GM12878 (cell line): ENCODE data around the gene LAP3. TPM values are rescaled to one million over a fixed set of nuclear protein-coding genes. Genes with fewer than 3 reads are reported as not detected.

Experiments used
- ATAC-seq: fragments of 200-7000 bp; cut with Tn5 transposase; 3 replicates; pipeline ENCODE4 v1.9.1; 2020; ENCODE audit warnings: mild to moderate bottlenecking, moderate library complexity
- BruUV-seq: library from RNA; stranded (reverse); fragments of 400-500 nt; replicated peaks from 2 replicates; lab custom pipeline; 2021; lab: Mats Ljungman, UMichigan
- CTCF ChIA-PET: fragments of 300-600 bp; sonication (Branson Sonifier 250); formaldehyde crosslinking; extraction: SDS; loops from one replicate; lab custom pipeline; 2021; ENCODE audit warnings: inconsistent platforms; lab: Yijun Ruan, JAX
- POLR2A ChIA-PET: fragments of 350-600 bp; formaldehyde crosslinking; extraction: SDS; loops from one replicate; lab custom pipeline; 2021; ENCODE audit warnings: inconsistent platforms; lab: Charles Lee
- RAD21 ChIA-PET: fragments of 300-600 bp; sonication (Branson Sonifier 250); formaldehyde crosslinking; loops from one replicate; lab custom pipeline; 2023; ENCODE audit warnings: antibody characterized with exemption; ENCODE audit not compliant: unreplicated experiment; lab: Charles Lee
- SMC1A ChIA-PET: fragments of 300-600 bp; sonication (Branson Sonifier 250); formaldehyde crosslinking; loops from one replicate; lab custom pipeline; 2023; ENCODE audit not compliant: unreplicated experiment, uncharacterized antibody; lab: Charles Lee
- DNase-seq: peaks from one replicate; pipeline ENCODE4 v3.0.0-alpha.2; 2011; ENCODE audit warnings: low read depth, low spot score
- FAIRE-seq: peaks from 3 replicates; lab custom pipeline; 2011; peaks lifted over from hg19 to GRCh38; lab: Jason Lieb, UNC
- H2AFZ ChIP-seq: 2 replicates; pipeline ENCODE4 v1.6.0; 2011; ENCODE audit warnings: low read depth, low read length, control low read depth; ENCODE audit not compliant: control insufficient read depth
- H3K27ac ChIP-seq: 2 replicates; pipeline ENCODE4 v1.5.1; 2011; ENCODE audit warnings: control low read depth; ENCODE audit not compliant: control insufficient read depth, insufficient read depth
- H3K27me3 ChIP-seq, 2 experiments: replicated peaks in 1 of 2; 2 replicates each; pipeline versions ENCODE4 v1.6.0 to v1.6.1; 2011; ENCODE audit warnings: low read length in 1 of 2; ENCODE audit not compliant: control insufficient read depth in 2 of 2, insufficient read depth in 2 of 2
- H3K36me3 ChIP-seq, 2 experiments: 2 replicates each; pipeline ENCODE4 v1.5.1; 2011; ENCODE audit warnings: low read length in 1 of 2; ENCODE audit not compliant: control insufficient read depth in 2 of 2, insufficient read depth in 2 of 2
- H3K4me1 ChIP-seq: 2 replicates; pipeline ENCODE4 v1.6.1; 2011; ENCODE audit warnings: mild to moderate bottlenecking, low read length, moderate library complexity, mixed read lengths; ENCODE audit not compliant: control insufficient read depth, insufficient read depth
- H3K4me2 ChIP-seq: 2 replicates; pipeline ENCODE4 v1.6.0; 2011; ENCODE audit warnings: control low read depth; ENCODE audit not compliant: control insufficient read depth, insufficient read depth
- H3K4me3 ChIP-seq: fragments of 200-600 bp; sonication (generic); 2 replicates; pipeline ENCODE4 v1.5.1; 2016
- H3K79me2 ChIP-seq: 2 replicates; pipeline ENCODE4 v1.6.0; 2011; ENCODE audit warnings: low read length; ENCODE audit not compliant: control insufficient read depth, insufficient read depth
- H3K9ac ChIP-seq: 2 replicates; pipeline ENCODE4 v1.8.0; 2011; ENCODE audit warnings: low read length, control low read depth, mixed read lengths; ENCODE audit not compliant: control insufficient read depth, insufficient read depth
- H3K9me3 ChIP-seq: replicated peaks from 3 replicates; pipeline ENCODE4 v1.5.1; 2011; ENCODE audit warnings: mild to moderate bottlenecking, low read length; ENCODE audit not compliant: control insufficient read depth, insufficient read depth
- H4K20me1 ChIP-seq: 2 replicates; pipeline ENCODE4 v1.6.0; 2011; ENCODE audit not compliant: control insufficient read depth, insufficient read depth
- BCL11A ChIP-seq: IDR thresholded peaks from 2 replicates; pipeline ENCODE4 v1.6.1; 2011; ENCODE audit warnings: low read depth, low read length
- CBFB ChIP-seq: IDR thresholded peaks from 2 replicates; pipeline ENCODE4 v1.6.1; 2016; ENCODE audit warnings: antibody characterized with exemption, low read depth
- E4F1 ChIP-seq: fragments of 450-650 bp; IDR thresholded peaks from 2 replicates; pipeline ENCODE4 v1.6.1; 2018; ENCODE audit warnings: borderline replicate concordance, mild to moderate bottlenecking; ENCODE audit not compliant: partially characterized antibody
- FOS ChIP-seq: IDR thresholded peaks from 3 replicates; pipeline ENCODE4 v1.6.1; 2011; ENCODE audit warnings: borderline replicate concordance; ENCODE audit not compliant: insufficient read length; ENCODE audit errors: extremely low read depth
- HSF1 ChIP-seq: fragments of 150-350 bp; IDR thresholded peaks from 2 replicates; pipeline ENCODE4 v1.6.1; 2014; ENCODE audit warnings: mild to moderate bottlenecking, low read depth, low read length
- KDM1A ChIP-seq: fragments of 200-600 bp; sonication (generic); IDR thresholded peaks from 2 replicates; pipeline ENCODE4 v1.6.1; 2016; ENCODE audit warnings: borderline replicate concordance
- MYB ChIP-seq: fragments of 150-350 bp; IDR thresholded peaks from 2 replicates; pipeline ENCODE4 v1.6.1; 2014; ENCODE audit warnings: mild to moderate bottlenecking, low read depth, low read length, borderline replicate concordance
- NFYA ChIP-seq: IDR thresholded peaks from 2 replicates; pipeline ENCODE4 v1.6.1; 2011; ENCODE audit warnings: low read depth, mild to moderate bottlenecking, low read length, improper control_type of control experiment, borderline replicate concordance
- NRF1 ChIP-seq: conservative IDR thresholded peaks from 2 replicates; pipeline ENCODE4 v1.6.1; 2011; ENCODE audit warnings: mild to moderate bottlenecking, low read depth, low read length, improper control_type of control experiment
- PAX5 ChIP-seq: IDR thresholded peaks from 2 replicates; pipeline ENCODE4 v1.6.1; 2011; ENCODE audit warnings: low read depth, low read length, borderline replicate concordance
- RCOR1 ChIP-seq: conservative IDR thresholded peaks from 2 replicates; pipeline ENCODE4 v1.6.1; 2012; ENCODE audit warnings: low read depth, low read length, improper control_type of control experiment
- SRF ChIP-seq, 2 experiments: IDR thresholded peaks; 2 replicates each; pipeline ENCODE4 v1.6.1; 2011; ENCODE audit warnings: low read depth in 2 of 2, low read length in 2 of 2, mild to moderate bottlenecking in 1 of 2, moderate library complexity in 1 of 2
- YY1 ChIP-seq: IDR thresholded peaks from 2 replicates; pipeline ENCODE4 v1.6.1; 2011; ENCODE audit warnings: low read depth, mild to moderate bottlenecking, low read length
- WGBS: methylation state at CpG from one replicate; pipeline ENCODE4 v1.1.6; 2016; ENCODE audit warnings: low lambda C conversion rate; ENCODE audit not compliant: insufficient replicate concordance, insufficient coverage; ENCODE audit errors: missing lambda C conversion rate; 5-methylcytosine and 5-hydroxymethylcytosine counted together
- in situ Hi-C: fragments of 300-500 bp; cut with MboI; formaldehyde crosslinking; loops from 9 replicates; pipeline ENCODE4 v1.14.3; 2018; ENCODE audit warnings: mixed read lengths
- intact Hi-C: fragments of 100-400 bp; cut with micrococcal nuclease; formaldehyde crosslinking; loops from one replicate; pipeline ENCODE4 v1.14.2; 2022; ENCODE audit not compliant: unreplicated experiment
- polyA plus RNA-seq, 11 experiments: library from polyadenylated mRNA; depleted of rRNA in 4 of 11; unstranded in 6 of 11; stranded (reverse) in 5 of 11; fragments of >200 nt; fragmentation: Nextera tagmentation in 4 of 11; fragmentation: Illumina TruSeq in 1 of 11; extraction: Ambion mirVana in 4 of 11; extraction: Trizol in 1 of 11; gene quantifications; 1 replicate in 1 of 11; 2 replicates in 10 of 11; pipeline versions ENCODE4 v1.2.1 to v1.2.3, GENCODE V29; 2011 to 2016; ENCODE audit warnings: inconsistent platforms in 2 of 11, missing spikeins in 2 of 11, low read depth in 1 of 11
- total RNA-seq, 4 experiments: library from RNA; depleted of rRNA in 3 of 4; stranded (reverse); fragments of >200 nt in 3 of 4; fragmentation: Illumina TruSeq in 1 of 4; extraction: Trizol in 1 of 4; gene quantifications; 2 replicates each; pipeline versions ENCODE4 v1.2.1 to v1.2.3, GENCODE V29; 2013 to 2021
- TF ChIP-seq, protein P1 (sequence below): fragments of 450-650 bp; IDR thresholded peaks from 2 replicates; pipeline ENCODE4 v1.6.1; 2017; ENCODE audit warnings: mild to moderate bottlenecking
- TF ChIP-seq, protein P2 (sequence below): fragments of 450-650 bp; IDR thresholded peaks from 2 replicates; pipeline ENCODE4 v1.6.1; 2016; ENCODE audit warnings: mild to moderate bottlenecking

The LAP3 gene
- total and polyA plus RNA-seq, 10 of the 15 experiments (the other 5 are each of a cell fraction or from before 2014, with no cell fraction given), result 134 to 249 (median 204) TPM

- H3K27me3 ChIP-seq, result no peaks in the 10 kb centered on the region; a peak in 1 of 4 replicates
- no peak overlapping the region for H3K4me3 ChIP-seq
- H3K79me2 ChIP-seq, result no peaks in the 10 kb centered on the region
- no peak overlapping the region for H3K27ac ChIP-seq
- in situ Hi-C loops (loop anchor here (10.0 kb wide), 1 partner anchor 806 kb away; no protein-coding TSS in a partner anchor), intact Hi-C loops (no loop called here)
- 75% methylated on average over 4 of the region's 4 CpGs for WGBS
- no peaks in the 10 kb centered on the region for H4K20me1 ChIP-seq
- no peak overlapping the region for H3K9ac ChIP-seq
- ChIA-PET POLR2A (no interaction called here), RAD21 (no interaction called here), CTCF (no interaction called here), SMC1A (interaction anchor here (0.9 to 1.8 kb wide), 2 partner anchors 11 to 36 kb away, joined by 4 to 5 read pairs; no protein-coding TSS in a partner anchor)
- DNase-seq (no peak), ATAC-seq (no peak), FAIRE-seq (no peak)
- no TSS peak for BruUV-seq
- H3K4me1 ChIP-seq, result no peaks in the 10 kb centered on the region
- H3K36me3 ChIP-seq, result no peaks in the 10 kb centered on the region
- no peak overlapping the region for H2AFZ ChIP-seq
- H3K9me3 ChIP-seq, result no peaks in the 10 kb centered on the region
- no peak overlapping the region for H3K4me2 ChIP-seq
- TF ChIP-seq YY1, result no peak
- no peak for TF ChIP-seq NRF1
- TF ChIP-seq, protein P1, sequence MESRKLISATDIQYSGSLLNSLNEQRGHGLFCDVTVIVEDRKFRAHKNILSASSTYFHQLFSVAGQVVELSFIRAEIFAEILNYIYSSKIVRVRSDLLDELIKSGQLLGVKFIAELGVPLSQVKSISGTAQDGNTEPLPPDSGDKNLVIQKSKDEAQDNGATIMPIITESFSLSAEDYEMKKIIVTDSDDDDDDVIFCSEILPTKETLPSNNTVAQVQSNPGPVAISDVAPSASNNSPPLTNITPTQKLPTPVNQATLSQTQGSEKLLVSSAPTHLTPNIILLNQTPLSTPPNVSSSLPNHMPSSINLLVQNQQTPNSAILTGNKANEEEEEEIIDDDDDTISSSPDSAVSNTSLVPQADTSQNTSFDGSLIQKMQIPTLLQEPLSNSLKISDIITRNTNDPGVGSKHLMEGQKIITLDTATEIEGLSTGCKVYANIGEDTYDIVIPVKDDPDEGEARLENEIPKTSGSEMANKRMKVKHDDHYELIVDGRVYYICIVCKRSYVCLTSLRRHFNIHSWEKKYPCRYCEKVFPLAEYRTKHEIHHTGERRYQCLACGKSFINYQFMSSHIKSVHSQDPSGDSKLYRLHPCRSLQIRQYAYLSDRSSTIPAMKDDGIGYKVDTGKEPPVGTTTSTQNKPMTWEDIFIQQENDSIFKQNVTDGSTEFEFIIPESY, result no peak
- TF ChIP-seq NFYA, result no peak
- no peak for TF ChIP-seq MYB
- TF ChIP-seq HSF1, result no peak
- TF ChIP-seq RCOR1, result no peak
- no peak for TF ChIP-seq SRF (IDR thresholded peaks at IDR 0.05; ENCODE audit: low read depth in 2 of 2, low read length in 2 of 2)
- TF ChIP-seq BCL11A, result no peak
- TF ChIP-seq, protein P2, sequence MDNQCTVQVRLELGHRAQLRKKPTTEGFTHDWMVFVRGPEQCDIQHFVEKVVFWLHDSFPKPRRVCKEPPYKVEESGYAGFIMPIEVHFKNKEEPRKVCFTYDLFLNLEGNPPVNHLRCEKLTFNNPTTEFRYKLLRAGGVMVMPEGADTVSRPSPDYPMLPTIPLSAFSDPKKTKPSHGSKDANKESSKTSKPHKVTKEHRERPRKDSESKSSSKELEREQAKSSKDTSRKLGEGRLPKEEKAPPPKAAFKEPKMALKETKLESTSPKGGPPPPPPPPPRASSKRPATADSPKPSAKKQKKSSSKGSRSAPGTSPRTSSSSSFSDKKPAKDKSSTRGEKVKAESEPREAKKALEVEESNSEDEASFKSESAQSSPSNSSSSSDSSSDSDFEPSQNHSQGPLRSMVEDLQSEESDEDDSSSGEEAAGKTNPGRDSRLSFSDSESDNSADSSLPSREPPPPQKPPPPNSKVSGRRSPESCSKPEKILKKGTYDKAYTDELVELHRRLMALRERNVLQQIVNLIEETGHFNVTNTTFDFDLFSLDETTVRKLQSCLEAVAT, result no peak
- no peak for TF ChIP-seq E4F1
- no peak for TF ChIP-seq PAX5
- TF ChIP-seq KDM1A, result no peak
- TF ChIP-seq CBFB, result no peak
- no peak for TF ChIP-seq FOS
Observed at GRCh38 chr4:17558941-17559708, 17.9 kb upstream of the LAP3 start.
